ENCODE results near the gene PLA2G4A.

DNA sequence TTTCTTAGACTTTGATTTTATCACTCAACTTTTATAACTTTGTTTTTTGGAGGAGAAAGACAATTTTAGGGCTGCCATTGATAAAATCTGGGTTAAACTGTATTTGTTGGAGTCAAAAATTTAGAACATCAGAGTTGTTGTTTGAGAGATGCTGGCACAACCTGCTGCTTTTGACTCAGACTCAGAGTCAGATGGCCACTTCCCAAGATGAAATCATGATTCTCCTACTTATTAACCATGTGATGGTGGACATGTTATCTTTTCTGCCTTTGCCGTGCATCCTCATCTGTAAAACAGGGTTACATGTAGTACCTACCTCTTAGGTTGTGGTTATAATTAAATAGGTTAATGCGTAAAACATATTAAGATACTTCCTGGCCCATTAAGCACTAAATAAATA lies 71.2 kb downstream of the PLA2G4A start:
- TF ChIP-seq POLR2A (IDR thresholded peaks at IDR 0.05) (no peak), CTCF (IDR thresholded peaks at IDR 0.05) (no peak)

All from suprapubic skin (tissue), 3 donors.